Stimulated activated CD4-positive, alpha-beta T cell treated with anti-CD3 and anti-CD28 coated beads, Interleukin-2, amount 100 ng/mL, for 4 hours (primary cell): ENCODE data around the gene L3MBTL2.

Experiments
- DNase-seq: peaks from one replicate; pipeline ENCODE4 v3.0.0-alpha.2; 2020; ENCODE audit warnings: low read depth

Gene L3MBTL2

GRCh38 chr22:41215409-41215808, 10.3 kb downstream of the L3MBTL2 start:
- DNase-seq, result no peak

GRCh38 chr22:41215926-41216325, 10.8 kb downstream of the L3MBTL2 start:
- no peak for DNase-seq

DNA sequence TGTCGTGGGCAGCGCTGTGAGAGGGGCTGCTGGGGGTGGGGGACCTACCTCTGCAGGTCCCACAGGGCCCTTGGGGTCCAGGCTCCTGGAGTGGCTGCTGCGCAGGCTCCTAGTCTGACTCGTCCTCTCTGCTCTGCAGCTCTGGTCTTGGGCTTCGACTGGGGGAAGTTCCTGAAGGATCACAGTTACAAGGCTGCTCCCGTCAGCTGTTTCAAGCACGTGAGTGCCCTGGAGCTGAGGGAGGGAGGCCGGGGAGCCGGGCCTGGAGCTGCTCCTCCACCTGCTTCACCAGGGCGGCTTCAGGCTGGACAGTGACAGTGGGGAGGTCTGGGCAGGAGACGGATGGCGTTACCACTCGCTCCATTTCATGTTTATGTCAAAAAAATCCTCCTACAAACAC, 11.9 kb downstream of the L3MBTL2 start:
- DNase-seq, result no peak

DNA sequence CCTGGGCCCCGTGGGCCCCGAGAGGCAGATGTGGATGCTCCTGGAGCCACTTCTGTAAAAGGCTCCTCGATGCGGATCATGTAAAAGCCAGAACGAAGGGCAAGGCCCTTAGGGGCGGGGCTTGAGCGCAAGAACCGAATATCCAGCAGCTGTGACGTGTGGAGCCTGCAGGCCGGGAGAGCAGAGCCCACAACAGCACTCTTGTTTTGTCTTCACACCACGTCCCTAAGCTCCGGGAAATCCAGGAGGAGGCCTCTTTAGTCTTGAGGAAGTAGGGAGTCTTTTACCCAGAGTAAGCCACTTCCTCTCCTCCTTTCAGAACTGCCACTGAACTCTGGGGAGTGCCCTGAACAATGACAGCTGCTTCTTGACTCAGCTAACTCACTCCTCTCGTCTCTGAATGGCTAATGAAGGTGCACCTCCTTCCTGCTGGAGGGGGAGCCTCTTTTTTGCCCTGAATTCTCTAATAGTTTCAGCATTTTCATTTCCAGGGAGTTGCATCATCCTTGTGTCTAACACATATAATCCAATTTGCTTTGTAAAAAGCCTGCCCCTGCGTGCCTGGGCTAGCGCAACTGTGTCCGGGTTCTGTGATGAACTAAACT, 12.5 kb downstream of the L3MBTL2 start:
- peak; percentile 4 for DNase-seq

DNA sequence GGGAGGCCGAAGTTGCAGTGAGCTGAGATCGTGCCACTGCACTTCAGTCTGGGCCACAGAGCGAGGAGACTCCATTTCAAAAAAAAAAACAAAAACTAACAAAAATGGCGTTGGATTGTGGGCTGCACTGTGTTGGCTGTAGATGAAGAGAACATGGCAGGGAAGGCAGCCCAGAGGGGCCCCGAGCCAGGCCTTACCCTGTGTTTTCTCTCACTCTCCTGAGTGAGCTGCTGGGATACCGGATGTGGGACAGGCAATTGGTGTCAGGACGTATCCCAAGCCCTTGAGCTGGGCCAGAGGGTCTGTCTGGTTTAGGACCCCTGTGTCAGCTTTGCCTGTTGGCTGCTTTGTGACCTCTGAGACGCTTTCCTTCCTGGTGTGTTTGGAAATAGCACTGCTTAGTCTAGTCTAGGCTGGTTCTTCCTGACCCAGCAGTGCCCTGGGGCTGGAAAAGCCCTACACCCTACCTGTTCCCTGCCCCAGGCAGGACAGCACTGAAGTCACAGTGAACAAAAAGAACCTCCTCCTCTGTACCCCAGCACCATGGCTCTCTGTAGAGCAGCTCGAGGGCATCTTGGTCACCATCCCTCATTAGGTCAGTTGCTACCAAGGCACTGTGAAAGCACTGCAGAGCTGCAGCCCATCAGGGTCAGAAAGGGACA, 17.9 kb downstream of the L3MBTL2 start:
- no peak for DNase-seq

DNA sequence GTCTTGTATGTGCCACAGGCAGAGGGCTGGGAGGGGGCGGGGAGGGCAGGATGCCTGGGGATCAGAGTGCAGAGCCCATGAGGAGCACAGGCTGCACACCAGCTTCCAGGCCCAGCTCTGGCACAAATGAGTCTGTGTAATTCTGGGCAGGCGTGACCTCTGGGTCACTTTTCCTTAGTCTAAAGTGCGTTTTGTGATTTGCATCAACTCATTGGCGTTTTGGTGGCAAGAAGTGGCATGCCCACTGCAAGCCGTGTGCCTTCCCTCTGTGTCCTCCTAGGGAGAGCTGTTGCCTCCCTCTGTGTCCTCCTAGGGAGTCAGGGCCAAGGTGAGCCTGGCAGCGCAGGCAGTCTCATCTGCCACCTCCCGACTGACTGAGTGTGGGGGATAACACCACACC, 18.4 kb downstream of the L3MBTL2 start:
- DNase-seq, result no peak

GRCh38 chr22:41226723-41227655, 21.9 kb downstream of the L3MBTL2 start:
- no peak for DNase-seq

DNA sequence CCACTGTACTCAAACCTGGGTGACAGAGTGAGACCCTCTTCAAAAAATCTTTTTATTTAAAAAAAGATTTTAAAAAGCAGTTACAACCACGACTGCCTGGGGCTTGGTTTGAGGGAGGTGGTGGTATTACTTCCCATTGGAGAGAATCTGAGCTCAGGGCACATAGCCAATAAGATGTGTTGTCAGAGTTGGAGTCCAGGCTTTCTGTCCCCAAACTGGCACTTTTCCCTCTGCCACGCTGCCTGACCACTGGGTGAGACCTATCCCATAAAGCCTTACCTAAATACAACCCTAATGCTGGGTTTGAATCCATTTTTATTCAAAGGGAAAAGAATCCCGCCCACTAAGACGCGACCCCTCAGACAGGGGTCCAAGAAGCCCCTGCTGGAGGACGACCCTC, 24.1 kb downstream of the L3MBTL2 start:
- no peak for DNase-seq

DNA sequence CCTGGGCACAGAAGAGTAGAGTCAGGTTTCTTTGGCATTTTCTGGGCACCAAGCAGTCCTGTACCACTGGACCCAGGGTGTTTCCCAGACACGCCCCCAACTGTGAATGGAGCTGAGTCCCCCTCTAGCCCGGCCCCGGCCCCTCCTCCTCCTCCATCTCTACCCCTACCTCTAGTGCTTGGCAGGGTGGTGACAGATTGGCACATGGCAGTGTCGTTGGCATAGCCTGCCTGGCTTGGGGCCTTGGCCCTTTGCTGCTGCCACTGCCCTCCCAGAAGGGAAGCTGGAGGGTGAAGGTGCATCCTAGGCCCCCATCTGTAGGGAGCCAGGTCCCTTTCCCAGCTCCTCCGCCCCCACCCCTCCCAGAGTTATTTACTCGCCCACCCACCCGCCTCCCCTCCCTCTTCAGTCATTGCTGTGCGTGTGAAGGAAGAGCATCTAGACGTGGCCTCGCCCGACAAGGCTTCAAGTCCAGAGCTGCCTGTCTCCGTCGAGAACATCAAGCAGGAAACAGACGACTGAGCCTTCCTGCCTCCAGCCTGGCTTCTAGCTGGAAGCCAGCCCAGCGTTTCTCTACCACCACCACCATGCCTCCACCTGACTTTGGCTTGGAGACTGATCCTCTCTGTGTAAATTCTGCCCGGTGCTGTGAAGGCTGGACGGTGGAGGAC, 24.8 kb downstream of the L3MBTL2 start:
- DNase-seq, result no peak

DNA sequence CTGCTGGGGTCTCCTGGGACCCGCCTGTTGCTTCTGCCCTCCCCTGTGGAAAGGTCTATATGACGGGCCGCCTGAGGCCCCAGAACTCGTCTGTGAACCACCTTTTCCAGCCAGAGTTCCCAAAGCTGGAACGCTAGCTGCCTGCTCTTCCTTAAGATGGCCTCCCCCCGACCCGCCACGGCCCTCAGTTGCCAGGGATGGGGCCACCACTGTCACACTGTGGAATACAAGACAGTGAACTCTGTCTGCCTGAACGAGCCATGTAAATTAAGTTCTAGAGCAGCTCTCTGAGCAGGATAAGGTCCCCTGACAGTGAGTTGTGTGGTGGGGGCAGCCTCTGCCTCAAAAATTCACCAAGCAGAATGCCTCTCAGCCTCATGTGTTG, 25.3 kb downstream of the L3MBTL2 start:
- DNase-seq, result no peak

DNA sequence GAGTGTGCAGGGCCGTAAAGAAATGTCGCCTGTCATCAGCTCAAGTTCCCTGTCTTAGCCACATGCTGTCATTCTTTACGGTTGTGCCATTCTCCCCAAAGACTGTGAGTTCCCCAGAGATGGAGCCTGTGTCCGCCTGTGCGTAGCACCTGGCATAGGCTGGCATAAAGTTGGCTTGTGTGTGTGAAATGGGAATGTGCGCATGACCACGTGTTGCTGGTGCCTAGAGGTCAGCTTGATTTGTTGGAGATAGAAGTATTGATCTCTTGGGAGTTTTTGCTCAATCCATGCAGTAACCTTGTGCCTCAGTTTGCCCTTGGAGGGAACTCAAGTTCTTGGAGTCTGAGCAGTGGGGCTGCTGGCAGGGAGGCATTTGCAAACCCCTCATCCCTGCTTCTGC, 26.3 kb downstream of the L3MBTL2 start:
- DNase-seq, result no peak

DNA sequence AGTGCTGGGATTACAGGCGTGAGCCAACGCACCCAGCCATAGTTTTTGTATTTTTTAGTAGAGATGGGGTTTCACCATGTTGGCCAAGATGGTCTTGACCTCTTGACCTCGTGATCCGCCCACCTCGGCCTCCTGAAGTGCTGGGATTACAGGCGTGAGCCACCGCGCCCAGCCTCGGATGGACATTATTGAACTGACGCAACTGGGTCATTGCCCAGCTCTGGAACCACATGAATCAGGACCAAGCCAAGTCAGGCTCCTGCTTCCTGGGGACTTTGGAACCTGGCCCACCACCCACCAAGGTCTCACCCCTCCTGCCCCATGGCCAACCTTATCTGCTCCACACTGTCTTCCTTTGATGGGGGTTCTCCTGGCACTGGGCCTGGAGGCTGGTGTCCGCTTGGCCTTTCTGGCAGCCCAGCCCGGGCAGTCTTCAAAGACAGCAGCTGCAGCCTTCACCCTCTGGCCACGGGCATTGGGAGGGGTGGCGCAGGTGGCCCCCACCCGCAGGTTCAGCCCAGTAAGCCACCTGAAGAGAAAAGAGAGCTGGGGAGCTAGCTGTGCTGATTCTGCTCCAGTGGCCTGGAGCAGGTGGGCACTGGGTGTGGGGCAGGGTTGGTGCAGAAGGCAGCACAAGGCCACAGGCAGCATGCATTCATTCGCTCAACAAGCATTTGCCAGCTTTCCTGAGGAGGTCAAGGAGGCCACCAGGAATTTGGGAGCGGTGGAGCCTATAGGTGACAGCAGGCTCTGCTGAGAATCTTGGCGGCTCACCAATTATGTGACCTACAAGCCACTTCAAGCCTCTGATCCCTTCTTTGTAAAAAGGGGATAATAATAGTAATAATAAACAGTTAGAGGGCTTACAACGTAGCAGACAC, 29.9 kb downstream of the L3MBTL2 start:
- DNase-seq, result no peak

- DNase-seq, result no peak
Measured at GRCh38 chr22:41237036-41237706, 32.1 kb downstream of the L3MBTL2 start.

GRCh38 chr22:41237707-41238569, 32.8 kb downstream of the L3MBTL2 start:
- DNase-seq, result peak; percentile 66

DNA sequence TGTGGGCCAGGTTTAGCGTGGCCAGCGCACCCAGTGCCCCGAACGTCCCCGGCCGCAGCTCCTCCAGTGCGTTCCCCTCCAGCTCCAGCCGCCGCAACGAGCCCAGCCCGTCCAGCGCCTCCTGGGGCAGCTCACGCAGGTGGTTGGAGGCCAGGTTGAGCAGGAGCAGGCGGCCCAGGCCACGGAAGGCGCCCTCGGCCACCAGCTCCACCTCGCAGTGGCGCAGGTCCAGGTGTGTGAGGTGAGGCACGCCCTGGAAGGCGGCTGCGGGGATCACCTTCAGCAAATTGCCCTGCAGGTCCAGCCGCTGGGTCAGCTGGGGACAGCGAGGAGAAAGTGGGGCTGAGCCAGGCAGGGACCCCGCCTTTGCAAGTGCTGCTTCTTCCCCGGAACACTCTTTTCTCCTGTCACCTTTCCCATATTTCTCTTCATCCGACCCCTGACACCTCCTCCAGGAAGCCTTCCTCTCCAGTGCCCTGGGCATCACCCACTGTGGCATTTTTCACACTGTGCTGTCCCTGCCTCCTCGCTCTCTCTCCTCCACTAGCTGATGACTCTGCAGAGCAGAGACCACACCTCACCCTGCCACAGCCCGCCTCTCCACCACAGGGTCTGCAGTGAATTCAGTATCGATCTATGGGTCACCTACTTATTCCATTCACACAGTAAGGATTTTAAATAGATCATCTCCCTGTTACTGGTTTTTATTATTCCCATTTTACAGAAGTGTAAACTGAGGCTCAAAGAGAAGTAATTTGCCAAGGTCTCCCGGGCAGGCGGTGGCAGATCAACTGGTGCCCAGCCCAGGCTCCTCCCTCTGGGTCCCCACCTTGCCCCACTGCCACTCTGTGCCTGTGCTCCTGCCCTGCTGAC, 33.7 kb downstream of the L3MBTL2 start:
- DNase-seq, result no peak

- DNase-seq, result no peak
Measured at GRCh38 chr22:41239443-41240128, 34.5 kb downstream of the L3MBTL2 start.

GRCh38 chr22:41240377-41241132, 35.4 kb downstream of the L3MBTL2 start, which contains the start of gene CHADL:
CHADL (minus strand) TSS chr22:41240931; CDS start chr22:41240881, 50 bp downstream.
- no peak for DNase-seq
